NCI-H524 treated with DMSO at 0.1 percent for 48 hours (cell line): ENCODE measurements around the gene TNFAIP8L3.
"Not testable (repeated sequence)": the region's sequence is repeated elsewhere in the genome, so short reads cannot be mapped to it uniquely, and the experiment has no call there.

Experiments
- DNase-seq: peaks from one replicate; lab custom pipeline; 2025; lab: John Stamatoyannopoulos, UW

The TNFAIP8L3 gene

DNA sequence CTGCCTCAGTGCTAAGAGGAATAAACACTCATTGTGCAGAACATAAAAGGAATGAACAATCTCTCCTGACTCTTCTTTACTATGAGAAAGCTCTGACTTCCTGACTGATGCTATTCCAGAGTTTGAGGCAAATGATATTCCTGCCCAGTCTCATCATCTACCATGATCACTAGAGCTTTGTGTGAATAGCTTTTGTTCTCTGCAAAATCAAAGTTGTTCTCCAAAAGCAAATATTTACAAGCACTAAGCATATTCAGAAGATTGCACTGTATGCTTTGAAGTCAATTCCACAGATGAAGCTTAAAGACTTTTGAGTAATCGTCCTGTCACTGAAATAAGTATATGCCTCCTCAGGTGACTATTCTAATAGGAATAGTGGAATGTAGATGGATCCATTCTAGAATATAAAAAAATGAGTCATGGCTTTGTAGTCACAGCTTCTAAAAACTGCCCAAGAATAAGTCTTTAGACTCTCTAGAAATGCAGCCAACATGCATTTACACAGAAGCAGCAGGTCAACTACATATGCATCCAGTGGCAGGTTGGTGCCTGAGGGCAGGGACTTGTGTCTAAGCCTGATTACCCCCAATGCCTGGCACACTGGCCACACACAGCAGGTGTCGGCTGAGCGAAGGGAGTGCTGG, 34.6 kb downstream of the TNFAIP8L3 start:
- no peak for DNase-seq

DNA sequence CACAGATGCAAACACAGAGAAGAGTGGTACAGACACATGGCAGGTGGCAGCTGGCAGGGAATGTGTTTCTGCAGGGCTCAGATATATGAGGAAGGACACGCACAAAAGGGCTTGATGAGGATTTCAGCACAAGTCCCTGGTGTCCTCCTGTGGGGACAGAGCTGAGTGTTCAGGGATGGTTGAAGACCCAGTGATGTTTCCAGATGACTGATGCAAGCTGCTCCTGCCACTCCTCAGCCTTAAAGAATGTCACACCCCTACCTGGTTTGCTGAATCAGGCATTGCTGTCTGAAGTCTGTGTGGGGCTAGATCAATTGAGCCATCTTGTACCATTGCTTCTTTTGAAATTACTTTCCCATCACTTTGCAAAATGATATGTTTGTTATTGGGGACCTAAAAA, 40.2 kb downstream of the TNFAIP8L3 start:
- DNase-seq: peak; percentile 22

DNA sequence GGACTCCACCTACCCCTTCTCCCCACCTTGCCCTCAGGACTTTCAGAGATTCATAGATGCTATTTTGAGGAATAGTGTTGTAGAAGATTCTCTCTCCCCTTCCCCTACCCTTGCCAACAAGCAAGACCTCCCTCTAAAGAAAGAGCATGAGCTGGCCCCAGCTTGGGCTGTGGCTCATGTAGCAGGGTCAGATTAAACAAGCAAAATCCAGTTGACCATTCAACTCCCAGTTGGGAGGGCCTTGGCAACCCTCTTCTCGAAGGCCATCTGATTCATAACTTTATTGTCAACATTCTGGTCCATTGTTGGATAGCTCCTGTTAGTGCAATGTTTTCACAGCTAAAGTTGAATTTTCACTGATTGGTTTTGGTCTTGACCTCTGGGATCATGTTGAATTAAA, 41.1 kb downstream of the TNFAIP8L3 start:
- no peak for DNase-seq

DNA sequence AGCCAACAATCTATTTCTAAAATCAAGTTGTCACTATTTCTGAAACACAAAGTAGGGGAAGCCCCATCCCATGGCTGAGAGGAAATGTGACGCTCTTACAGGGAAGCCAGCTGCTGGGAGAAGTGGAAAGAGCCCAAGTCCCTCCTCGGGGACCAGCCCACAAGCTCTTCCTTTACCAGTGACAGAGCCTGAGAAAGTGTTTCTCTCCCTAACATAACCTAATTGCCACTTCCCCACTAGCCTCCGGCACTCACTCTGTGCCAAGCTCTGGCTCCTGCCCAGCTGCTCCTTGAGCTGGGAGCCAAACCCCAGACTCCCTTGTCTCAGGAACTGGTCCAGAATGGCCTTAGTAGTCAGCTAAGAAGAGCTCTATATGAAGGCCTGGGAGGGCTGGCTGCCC, 42.9 kb downstream of the TNFAIP8L3 start:
- no peak for DNase-seq

DNA sequence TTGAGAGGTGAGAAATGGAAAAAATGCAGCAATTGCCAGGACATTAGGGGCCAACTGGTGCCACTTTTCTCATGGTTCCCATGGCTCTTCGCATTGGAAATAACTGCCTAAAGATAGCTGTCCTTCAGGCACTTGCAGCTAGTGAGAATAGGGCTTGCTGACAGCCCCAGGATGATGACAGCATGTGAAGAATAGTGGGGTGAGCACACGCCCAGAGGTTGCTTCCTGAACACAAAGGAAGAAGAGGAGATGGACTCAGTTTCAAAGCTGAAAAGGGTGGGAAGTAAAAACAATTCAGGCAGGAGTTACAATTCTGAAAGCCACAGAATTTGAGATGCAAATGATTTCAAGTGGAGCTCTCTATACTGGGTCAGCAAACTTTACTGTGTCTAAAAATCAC, 45.6 kb downstream of the TNFAIP8L3 start:
- no peak for DNase-seq

DNA sequence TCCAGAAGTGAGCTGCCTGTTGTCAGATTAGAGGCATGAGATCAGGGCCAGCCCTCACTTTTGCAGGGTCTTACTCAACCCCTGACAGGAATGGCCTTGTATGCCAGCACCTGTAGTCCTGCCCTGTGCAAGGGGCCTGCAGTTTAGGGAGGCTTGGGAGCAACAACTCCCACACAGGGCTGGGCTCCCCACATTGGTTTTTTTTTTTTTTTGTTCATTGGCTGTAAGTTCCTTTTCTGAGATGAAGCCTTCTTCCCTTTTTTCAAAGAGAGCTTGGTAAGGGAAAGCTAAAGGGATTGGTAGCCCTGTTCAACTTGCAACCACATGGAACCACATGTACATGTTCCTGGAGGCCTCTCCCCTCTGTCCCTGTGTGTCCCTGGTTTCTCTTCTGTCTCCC, 46.4 kb downstream of the TNFAIP8L3 start:
- DNase-seq: no peak

DNA sequence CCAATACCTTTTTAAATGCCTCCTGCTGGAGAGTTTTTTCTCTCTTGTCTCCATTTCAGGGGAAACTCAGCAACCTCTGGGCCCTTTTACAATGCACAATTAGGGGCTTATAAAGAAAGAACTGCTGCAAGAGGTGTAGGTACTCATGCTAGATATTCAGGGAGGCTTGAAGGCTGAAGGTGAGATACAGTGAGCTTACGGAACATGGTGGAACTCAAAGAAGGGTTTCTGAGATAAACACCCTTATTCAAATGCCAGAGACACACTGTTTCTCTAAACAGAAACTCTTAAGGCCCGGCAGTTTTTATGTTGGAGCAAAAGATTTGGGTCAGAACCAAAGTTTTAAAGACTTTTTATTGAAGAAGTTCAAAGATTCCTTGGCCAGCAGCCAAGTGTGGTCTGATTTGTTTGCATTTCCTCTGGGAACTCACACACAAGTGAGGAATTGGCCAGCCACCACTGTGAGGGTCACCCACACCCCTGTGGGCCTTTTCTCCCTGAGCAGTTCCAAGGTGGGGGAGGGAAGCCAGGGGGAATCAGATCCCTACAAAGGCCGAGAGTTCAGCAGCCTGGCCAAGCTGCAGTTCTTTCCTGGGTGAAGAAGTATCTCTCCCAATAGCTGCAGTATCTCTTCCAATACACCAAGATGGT, 47.8 kb downstream of the TNFAIP8L3 start:
- no peak for DNase-seq

DNA sequence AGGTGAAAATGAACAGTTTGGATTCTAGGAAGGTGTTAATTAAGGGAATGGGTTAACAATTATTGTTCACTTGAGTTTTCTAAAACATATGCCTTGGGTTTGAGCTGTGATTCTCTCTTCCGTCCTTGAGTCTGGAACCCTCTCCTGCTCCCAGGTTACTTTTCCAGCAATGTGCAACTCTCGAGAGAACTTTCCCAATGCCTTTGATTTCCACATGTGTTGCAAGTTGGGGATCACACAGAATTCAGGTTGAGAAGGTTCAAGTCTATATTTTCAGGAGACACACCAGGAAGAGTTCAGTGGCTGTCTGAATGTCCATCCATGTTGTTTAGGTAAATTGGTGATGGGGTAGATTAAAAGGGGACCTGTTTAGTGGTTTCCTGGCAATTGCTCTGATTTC, 48.7 kb downstream of the TNFAIP8L3 start:
- DNase-seq: no peak

DNA sequence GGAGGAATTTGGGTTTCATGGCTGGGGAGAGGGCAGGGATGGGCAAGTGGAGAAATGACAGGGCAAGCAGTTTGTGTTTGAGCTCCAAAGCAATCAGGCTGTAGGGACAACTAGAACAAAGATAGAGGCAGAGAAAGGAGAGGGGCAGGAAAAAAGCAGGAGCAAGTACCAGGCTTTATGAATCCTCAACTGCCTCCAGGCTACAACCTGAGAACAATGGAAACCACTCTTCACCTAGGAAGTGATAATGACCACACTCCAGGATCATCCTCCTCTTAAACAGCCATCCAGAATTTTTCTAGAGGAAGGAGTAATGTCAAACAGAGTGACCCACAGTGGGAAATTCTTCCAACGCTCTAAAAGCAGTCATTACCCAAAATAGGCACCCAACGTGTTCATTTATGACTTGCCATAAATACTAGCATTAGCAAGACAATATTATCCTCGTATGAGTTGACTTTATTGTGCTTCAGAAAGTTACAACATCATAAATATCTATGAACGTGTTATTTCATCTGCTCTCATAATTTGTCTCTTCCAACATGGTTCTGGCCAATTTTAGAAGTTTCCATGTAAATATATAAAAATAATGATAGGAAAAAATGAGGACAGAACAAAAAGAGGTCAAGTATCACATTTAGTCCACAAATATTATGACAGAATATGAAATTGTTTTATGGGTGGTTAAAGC, 50.5 kb downstream of the TNFAIP8L3 start:
- no peak for DNase-seq

DNA sequence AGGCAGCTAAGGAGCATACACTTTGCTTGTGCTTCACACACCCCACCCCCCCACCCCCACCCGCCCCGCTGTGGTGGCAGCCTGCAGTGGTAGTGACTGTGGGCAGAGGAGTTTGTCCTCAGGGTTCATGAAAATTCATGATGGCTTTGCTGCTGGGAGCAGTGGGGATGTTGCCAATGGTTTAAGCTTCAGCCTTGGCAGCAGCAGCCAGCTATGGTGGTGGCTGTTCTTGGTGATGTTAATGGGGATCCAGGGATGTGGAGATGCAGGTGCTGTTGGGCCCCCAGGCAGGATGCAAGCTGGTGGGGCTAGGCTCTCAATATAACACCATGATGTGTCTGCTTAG, 55.8 kb downstream of the TNFAIP8L3 start:
- no peak for DNase-seq

DNA sequence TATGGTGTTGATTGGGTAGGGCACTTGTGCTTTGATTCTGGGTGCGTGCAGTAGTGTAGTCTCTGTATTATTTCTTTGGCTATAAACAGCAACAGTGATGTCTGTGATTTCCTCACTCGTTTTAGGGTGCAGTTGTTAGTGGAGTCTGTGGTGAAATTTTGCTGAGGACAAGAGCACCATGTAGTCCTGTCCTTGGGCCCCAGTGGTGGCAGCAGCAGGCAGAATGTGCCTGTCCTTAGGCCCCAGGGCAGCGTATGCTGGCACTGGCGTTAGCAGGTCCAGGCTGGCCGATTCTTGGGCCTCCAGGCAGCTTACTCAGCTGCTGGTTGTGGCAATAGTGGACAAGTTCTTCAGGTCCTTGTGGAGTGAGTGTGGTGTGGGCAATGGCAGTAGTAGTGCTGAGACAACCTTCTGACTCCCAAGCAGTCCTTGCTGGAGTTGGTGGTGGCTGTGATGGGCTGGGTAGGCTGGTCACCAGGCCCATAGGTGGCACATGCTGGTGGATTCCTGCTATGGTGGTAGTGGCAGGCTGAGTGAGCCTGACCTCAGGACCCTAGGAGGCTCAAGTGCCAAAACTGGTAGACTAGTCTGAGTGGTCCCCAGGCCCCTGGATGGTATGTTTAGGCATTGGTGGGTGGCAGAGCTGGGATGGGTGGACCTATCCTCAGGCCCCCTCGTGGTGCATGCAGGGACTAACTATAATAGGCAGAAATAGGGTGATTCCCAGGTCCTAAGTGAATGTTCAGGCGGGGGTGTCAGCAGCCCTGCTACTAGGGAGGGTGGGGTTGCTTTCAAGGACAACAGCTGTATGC, 56.3 kb downstream of the TNFAIP8L3 start:
- no peak for DNase-seq

DNA sequence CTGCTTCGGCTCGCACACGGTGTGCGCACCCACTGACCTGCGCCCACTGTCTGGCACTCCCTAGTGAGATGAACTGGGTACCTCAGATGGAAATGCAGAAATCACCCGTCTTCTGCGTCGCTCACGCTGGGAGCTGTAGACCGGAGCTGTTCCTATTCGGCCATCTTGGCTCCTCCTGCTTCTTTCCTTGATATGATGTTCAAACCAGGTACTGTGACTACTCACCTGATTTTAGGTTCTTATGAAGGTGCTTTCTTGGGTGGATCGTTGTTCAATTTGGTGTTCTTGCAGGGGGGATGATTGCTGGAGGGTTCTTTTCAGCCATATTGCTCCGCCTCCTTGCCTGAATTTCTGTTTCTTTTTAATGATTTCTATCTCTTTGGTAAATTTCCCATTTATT, 57.2 kb downstream of the TNFAIP8L3 start:
- DNase-seq: not testable (repeated sequence)

DNA sequence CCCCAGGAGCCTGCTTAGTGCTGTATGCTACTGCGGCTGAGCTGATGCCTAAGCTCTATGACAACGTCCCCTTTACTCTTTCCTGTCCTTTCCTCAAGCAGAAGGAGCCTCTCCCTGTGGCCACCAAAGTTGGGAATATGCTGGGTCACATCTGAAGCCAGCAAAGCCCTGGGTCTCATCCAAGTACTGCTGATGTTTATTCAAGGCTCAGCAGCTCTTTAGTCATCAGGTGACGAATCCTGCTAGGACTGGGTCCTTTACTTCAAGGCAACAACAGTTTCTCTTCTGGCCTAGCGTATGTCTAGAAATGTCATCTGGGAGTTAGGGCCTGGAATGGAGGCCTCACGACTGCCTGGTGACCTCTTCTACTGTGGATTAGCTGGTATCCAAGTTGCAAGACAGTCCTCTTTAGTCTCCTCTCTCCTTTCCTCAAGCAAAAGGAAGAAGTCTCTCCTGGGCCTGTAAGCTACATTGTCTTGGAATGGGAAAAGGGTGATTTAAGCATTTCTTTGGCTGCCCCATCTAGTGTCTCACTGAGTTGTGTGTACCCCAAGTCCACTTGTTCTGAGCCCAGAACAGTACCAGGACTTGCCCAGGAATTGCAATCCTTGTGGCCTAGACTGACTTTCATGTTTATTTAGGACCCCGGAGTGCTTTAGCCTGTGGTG, 63.9 kb downstream of the TNFAIP8L3 start:
- DNase-seq: no peak

DNA sequence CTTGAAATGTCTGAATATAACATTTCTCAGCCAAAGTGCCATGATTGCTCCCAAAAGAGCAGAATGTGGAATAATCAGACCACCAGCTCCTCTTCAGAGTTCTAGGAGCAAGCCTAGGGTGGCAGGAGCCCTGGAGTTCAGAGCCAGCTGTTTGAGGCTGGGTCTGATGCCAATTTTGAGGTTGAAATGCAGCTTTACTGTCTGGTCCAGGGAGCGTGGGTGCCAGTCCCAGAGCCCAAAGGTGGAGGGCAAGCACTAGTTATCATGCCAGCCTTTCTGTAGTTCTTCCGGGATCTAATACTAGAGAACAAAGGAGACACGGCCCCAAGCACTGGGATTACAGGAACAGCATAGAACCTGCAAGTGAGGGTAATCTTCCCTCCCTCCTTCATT, 69.3 kb downstream of the TNFAIP8L3 start:
- DNase-seq: no peak

DNA sequence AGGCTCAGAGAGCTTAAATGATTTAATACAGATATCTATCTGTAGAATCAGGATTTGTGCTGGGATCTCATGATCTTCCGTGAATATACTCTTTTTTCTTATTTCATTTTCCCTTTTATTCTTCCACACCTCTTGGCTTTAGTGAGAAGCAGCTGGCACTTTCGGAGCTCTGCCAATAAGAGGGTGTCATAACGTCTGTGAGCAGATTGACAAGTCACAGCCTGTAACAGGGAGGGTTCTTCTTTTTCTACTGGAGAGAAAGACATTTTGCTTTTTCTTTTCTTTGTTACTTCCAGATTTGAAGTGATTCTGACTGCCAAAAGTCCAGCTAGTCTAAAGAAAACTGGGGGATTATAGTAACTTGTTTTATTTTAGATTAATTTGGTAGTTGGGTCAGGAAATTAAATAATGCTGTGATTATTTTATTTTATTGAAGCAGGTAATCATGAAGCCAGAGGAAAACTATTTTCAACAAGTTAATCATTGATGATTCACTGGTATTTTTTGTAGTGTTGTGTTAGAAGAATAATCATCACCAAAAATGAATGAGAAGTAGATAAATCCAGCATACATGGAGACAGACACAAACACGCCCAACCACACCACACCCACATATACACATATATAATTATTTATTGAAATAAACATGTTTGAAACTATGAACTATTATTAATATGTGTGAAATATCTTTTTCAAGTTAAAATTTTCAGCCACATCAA, 69.8 kb downstream of the TNFAIP8L3 start:
- peak; percentile 60 for DNase-seq

DNA sequence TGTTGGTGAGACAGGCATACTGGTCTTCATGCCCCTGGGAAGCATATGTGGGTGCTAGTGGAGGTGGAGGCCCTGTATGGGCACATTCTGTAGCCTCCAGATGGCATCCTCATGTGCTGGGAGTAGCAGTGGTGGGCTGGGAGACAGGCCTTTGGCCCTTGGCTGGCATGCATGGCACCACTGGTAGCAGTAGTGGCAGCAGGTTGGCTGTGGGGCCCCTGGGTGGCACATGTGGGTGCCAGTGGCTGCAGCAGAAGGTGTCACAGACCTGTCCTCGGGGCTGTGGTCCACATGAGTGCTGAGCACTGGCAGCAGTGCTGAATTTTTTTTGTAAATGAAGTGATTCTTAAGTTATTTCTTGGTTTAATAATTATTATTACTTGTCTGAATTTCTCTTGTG, 71.2 kb downstream of the TNFAIP8L3 start:
- no peak for DNase-seq

DNA sequence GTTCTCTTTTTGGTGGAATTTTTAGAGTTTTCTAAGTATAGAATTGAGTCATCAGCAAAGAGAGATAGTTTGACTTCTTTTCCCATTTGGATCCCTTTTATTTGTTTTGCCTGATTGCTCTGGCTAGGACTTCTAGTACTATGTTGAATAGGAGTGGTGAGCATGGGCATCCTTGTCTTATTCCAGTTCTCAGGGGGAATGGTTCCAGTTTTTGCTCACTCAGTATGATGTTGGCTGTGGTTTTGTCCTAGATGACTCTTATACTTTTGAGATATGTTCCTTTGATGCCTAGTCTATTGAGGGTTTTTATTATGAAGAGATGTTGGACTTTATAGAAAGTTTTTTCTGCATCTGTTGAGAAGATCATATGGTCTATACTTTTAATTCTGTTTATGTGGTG, 72.5 kb downstream of the TNFAIP8L3 start:
- no peak for DNase-seq

DNA sequence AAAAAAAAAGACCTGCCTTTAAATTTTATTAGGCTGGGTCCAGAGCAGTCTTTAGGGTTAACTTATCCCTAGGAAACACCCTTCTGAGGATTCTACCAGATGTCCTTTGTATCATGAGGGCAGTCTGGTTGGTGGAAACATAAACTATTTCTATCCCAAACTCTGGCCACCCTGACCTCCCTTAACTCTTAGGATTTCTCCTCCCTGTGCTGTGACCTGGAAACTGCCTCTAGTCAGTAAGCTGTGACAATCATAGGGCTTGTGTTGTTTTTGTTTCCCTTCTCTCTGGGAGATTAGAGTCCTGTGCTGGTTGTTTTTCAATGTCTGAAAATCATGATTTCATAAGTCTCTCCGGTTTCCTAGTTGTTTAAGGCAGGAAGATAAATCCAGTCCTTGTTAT, 78.1 kb downstream of the TNFAIP8L3 start:
- DNase-seq: no peak

DNA sequence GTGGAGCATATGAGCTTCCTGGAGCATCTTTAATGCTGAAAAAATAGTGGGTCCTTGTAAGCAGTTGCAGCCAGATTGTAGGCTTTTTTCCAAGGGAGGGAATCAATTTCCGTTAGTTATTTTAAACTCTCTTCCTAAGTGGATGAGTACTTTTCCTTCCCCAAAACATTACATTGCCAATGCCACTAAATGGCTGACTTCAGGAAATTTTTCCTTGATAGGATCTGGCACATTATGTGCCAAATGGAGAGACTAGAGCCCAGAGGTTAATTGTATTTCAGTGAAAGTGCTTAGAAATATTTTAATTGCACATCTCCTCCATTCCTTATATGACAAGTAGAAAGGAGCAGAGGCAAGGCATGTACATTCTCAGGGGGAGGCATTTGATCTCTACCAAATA, 83.5 kb downstream of the TNFAIP8L3 start:
- DNase-seq: no peak

DNA sequence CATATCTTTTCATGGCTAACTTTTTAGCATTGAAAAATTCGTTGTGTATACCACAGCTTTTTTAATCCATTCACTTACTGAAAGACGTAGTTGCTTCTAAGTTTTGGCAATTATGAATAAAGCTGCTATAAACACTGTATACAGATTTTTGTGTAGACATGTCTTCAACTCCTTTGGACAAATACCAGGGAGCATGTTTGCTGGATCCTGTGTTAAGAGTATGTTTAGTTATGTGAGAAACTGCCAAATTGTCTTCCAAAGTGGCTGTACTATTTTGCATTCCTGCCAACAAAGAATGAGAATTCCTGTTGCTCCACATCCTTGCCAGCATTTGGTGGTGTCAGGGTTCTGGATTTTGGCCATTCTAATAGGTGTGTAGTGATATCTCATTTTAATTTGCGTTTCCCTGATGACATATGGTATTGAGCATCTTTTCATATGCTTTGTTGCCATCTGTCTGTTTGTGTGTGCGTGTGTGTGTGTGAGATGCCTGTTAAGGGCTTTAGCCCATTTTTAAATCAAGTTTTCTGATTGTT, 87.5 kb downstream of the TNFAIP8L3 start:
- DNase-seq: no peak
